OCI-LY1 (cell line): Measurements from ENCODE around the gene GUCY1A2.

ENCODE experiments used
- H2AFZ ChIP-seq: fragments of 200-600 bp; sonication (generic), shearing (Covaris generic); 2 replicates; pipeline ENCODE4 v1.6.0; 2014; ENCODE audit warnings: antibody characterized with exemption, mild to moderate bottlenecking, low read length
- H3F3A ChIP-seq: fragments of 200-600 bp; sonication (generic), shearing (Covaris generic); 2 replicates; pipeline ENCODE4 v1.6.0; 2014; ENCODE audit warnings: mild to moderate bottlenecking, antibody characterized with exemption, low read length, moderate library complexity; ENCODE audit not compliant: insufficient read depth
- H3K27ac ChIP-seq: fragments of 200-600 bp; sonication (generic); 2 replicates; pipeline ENCODE4 v1.5.1; 2014; ENCODE audit warnings: low read length, mixed run types, mild to moderate bottlenecking, low read depth; ENCODE audit not compliant: poor library complexity, severe bottlenecking
- H3K27me3 ChIP-seq: fragments of 200-600 bp; sonication (generic); 2 replicates; pipeline ENCODE4 v1.6.0; 2014; ENCODE audit warnings: antibody characterized with exemption, mild to moderate bottlenecking, low read length, moderate library complexity; ENCODE audit not compliant: insufficient read depth
- H3K36me3 ChIP-seq: fragments of 200-600 bp; sonication (generic); 2 replicates; pipeline ENCODE4 v1.6.1; 2014; ENCODE audit warnings: mild to moderate bottlenecking, antibody characterized with exemption, low read length, moderate library complexity, mixed read lengths; ENCODE audit not compliant: insufficient read depth
- H3K4me1 ChIP-seq: fragments of 200-600 bp; sonication (generic); 2 replicates; pipeline ENCODE4 v1.5.1; 2014; ENCODE audit warnings: mild to moderate bottlenecking, low read length, moderate library complexity; ENCODE audit not compliant: insufficient read depth, severe bottlenecking
- H3K4me2 ChIP-seq: fragments of 200-600 bp; sonication (generic), shearing (Covaris generic); 2 replicates; pipeline ENCODE4 v1.6.1; 2014; ENCODE audit warnings: low read length
- H3K4me3 ChIP-seq: fragments of 200-600 bp; sonication (generic); 2 replicates; pipeline ENCODE4 v1.5.1; 2014; ENCODE audit warnings: low read length, low read depth, mild to moderate bottlenecking, mixed read lengths; ENCODE audit not compliant: poor library complexity, severe bottlenecking
- H3K79me2 ChIP-seq: fragments of 200-600 bp; shearing (Covaris generic); 2 replicates; pipeline ENCODE4 v1.6.1; 2016; ENCODE audit warnings: mixed run types, low read length, mixed read lengths; ENCODE audit not compliant: insufficient read depth
- H3K9ac ChIP-seq: fragments of 200-600 bp; sonication (generic), shearing (Covaris generic); 2 replicates; pipeline ENCODE4 v1.6.1; 2014; ENCODE audit warnings: mild to moderate bottlenecking, low read length, mixed read lengths
- H3K9me2 ChIP-seq: fragments of 200-600 bp; sonication (generic), shearing (Covaris generic); 2 replicates; pipeline ENCODE4 v1.6.1; 2014; ENCODE audit warnings: low read depth, mild to moderate bottlenecking, low read length, mixed read lengths
- H3K9me3 ChIP-seq: fragments of 200-600 bp; shearing (Covaris generic); 2 replicates; pipeline ENCODE4 v1.6.1; 2014; ENCODE audit warnings: low read length, mixed read lengths
- H4K20me1 ChIP-seq: fragments of 200-600 bp; sonication (generic), shearing (Covaris generic); 2 replicates; pipeline ENCODE4 v1.6.0; 2016; ENCODE audit warnings: mild to moderate bottlenecking, low read length; ENCODE audit not compliant: insufficient read depth
- EZH2 ChIP-seq: fragments of 200-600 bp; sonication (generic), shearing (Covaris generic); IDR thresholded peaks from 2 replicates; pipeline ENCODE4 v1.8.0; 2017; ENCODE audit warnings: borderline replicate concordance, mixed run types, mild to moderate bottlenecking, antibody characterized with exemption, low read length, moderate library complexity, mixed read lengths
- TF ChIP-seq, protein P1 (sequence below): fragments of 200-600 bp; sonication (generic), shearing (Covaris generic); IDR thresholded peaks from 2 replicates; pipeline ENCODE4 v1.5.1; 2017; ENCODE audit warnings: mild to moderate bottlenecking, antibody characterized with exemption, low read length, moderate library complexity, mixed read lengths

Gene GUCY1A2

DNA sequence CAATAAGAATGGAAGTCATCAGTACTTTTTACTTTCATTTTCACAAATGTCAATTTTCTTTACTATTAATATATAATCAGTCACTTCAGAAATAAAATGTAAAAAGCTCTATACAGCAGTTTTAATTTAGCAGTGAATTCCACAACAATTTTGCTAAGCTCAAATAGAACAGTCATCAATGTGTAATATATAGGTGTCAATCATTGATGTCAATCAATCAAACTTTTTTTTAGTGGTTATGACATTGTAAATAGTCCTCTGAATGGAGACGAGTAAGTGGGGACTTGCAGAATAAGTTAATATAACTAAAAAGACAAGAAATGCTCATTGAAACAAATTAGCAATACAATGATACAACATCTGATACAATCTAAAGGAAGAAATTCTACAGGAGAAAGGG, 327.4 kb downstream of the GUCY1A2 start:
- no peaks in the 10 kb centered on the region for H3K79me2 ChIP-seq
- no peaks in the 10 kb centered on the region for H3K9me3 ChIP-seq
- H3K27ac ChIP-seq: no peak overlapping the region
- no peak overlapping the region for H3K9ac ChIP-seq
- no peak for TF ChIP-seq EZH2
- TF ChIP-seq, protein P1, sequence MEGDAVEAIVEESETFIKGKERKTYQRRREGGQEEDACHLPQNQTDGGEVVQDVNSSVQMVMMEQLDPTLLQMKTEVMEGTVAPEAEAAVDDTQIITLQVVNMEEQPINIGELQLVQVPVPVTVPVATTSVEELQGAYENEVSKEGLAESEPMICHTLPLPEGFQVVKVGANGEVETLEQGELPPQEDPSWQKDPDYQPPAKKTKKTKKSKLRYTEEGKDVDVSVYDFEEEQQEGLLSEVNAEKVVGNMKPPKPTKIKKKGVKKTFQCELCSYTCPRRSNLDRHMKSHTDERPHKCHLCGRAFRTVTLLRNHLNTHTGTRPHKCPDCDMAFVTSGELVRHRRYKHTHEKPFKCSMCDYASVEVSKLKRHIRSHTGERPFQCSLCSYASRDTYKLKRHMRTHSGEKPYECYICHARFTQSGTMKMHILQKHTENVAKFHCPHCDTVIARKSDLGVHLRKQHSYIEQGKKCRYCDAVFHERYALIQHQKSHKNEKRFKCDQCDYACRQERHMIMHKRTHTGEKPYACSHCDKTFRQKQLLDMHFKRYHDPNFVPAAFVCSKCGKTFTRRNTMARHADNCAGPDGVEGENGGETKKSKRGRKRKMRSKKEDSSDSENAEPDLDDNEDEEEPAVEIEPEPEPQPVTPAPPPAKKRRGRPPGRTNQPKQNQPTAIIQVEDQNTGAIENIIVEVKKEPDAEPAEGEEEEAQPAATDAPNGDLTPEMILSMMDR: no peak
- H3K9me2 ChIP-seq: no peaks in the 10 kb centered on the region
- no peaks in the 10 kb centered on the region for H4K20me1 ChIP-seq
- H3K4me1 ChIP-seq: no peaks in the 10 kb centered on the region
- no peaks in the 10 kb centered on the region for H3K36me3 ChIP-seq
- no peak overlapping the region for H2AFZ ChIP-seq
- H3K27me3 ChIP-seq: no peaks in the 10 kb centered on the region
- no peak overlapping the region for H3K4me3 ChIP-seq
- H3F3A ChIP-seq: no peaks in the 10 kb centered on the region
- H3K4me2 ChIP-seq: no peak overlapping the region

DNA sequence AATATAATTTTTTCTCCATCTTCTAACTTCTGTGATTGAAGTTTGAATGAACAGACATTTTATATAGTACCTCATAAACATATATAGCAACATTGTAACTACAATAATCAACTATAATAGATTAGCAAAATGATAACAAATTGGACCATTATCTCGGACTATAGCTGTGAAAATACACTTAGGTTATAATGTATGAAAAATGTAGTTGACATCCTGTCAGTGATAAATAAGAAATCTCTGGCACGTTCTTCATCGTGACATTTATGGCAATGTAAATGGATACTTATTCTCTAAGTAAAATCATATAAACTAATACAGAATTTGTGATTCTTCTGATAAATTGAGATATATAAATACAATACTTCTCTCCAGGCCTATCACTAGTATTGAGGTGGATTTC, 333.3 kb downstream of the GUCY1A2 start:
- Histone ChIP-seq H3K36me3 (no peaks in the 10 kb centered on the region), H3K9ac (no peak overlapping the region), H4K20me1 (no peaks in the 10 kb centered on the region), H3K4me1 (no peaks in the 10 kb centered on the region), H3K79me2 (no peaks in the 10 kb centered on the region), H3K27ac (no peak overlapping the region), H3K9me2 (no peaks in the 10 kb centered on the region), H3F3A (no peaks in the 10 kb centered on the region), H3K4me3 (no peak overlapping the region), H3K27me3 (no peaks in the 10 kb centered on the region), H3K9me3 (no peaks in the 10 kb centered on the region), H2AFZ (no peak overlapping the region), H3K4me2 (no peak overlapping the region)
- no peak for TF ChIP-seq EZH2
- TF ChIP-seq, protein P1: no peak

DNA sequence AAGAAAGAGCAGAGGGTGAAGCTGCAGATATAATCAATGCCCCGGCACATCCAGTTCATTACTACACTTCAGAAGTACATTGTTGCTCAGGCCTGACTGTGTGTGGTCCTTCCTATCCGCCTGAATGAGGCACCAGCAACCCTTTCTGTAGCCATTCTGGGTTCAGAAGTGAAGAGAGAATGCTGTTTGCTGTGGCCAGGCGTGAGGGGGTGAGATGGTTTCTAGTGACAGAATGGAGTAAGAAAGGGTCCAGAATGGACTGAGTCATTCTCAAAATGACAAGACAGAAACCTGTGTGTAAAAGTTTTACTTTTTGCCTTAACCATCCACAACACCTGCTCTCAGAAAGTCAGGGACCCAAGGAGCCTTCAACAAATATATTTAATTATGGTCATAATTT, 334.8 kb downstream of the GUCY1A2 start:
- Histone ChIP-seq H3K9me3 (no peaks in the 10 kb centered on the region), H3F3A (no peaks in the 10 kb centered on the region), H2AFZ (no peak overlapping the region), H3K4me2 (no peak overlapping the region), H3K27me3 (no peaks in the 10 kb centered on the region), H4K20me1 (no peaks in the 10 kb centered on the region), H3K9me2 (no peaks in the 10 kb centered on the region), H3K27ac (no peak overlapping the region), H3K4me3 (no peak overlapping the region), H3K79me2 (no peaks in the 10 kb centered on the region), H3K4me1 (no peaks in the 10 kb centered on the region), H3K36me3 (no peaks in the 10 kb centered on the region), H3K9ac (no peak overlapping the region)
- TF ChIP-seq, protein P1: no peak
- TF ChIP-seq EZH2: no peak
